Measurements from ENCODE around the gene BAD.

DNA sequence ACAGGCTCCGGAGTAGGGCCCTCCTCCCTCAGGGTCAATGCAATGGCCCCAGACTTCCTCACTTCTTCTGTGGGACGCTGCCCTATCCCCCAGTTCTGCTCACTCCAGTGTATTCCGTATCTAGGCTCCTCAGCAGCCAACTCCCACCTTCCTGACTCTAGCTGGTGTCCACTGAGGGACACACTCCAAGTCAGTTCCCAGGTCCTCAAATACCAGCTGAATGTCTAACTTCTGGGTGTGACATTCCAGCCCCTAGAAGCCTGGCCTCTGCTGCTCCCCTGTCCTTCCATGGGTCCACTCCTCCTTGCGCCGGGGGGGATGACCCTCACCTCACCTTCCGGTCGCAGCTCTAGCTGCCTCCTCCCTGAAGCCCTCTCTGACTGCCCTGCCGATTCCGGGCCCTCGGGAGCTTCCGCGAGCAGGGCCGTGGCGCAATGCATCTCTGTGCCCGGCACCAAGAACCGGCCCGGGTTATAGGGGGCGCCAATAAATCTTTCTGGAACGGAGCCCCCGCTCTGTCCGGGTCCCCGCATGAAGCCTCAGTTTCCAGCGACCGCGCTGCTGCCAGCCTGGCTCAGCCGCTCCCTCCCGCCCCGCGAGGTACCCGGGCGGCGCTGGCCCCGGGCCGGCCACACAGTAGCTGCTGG, 15.4 kb downstream of the BAD start:
- TF ChIP-seq POLR2AphosphoS5 (IDR thresholded peaks at IDR 0.05), result no peak
- TF ChIP-seq, protein P1, sequence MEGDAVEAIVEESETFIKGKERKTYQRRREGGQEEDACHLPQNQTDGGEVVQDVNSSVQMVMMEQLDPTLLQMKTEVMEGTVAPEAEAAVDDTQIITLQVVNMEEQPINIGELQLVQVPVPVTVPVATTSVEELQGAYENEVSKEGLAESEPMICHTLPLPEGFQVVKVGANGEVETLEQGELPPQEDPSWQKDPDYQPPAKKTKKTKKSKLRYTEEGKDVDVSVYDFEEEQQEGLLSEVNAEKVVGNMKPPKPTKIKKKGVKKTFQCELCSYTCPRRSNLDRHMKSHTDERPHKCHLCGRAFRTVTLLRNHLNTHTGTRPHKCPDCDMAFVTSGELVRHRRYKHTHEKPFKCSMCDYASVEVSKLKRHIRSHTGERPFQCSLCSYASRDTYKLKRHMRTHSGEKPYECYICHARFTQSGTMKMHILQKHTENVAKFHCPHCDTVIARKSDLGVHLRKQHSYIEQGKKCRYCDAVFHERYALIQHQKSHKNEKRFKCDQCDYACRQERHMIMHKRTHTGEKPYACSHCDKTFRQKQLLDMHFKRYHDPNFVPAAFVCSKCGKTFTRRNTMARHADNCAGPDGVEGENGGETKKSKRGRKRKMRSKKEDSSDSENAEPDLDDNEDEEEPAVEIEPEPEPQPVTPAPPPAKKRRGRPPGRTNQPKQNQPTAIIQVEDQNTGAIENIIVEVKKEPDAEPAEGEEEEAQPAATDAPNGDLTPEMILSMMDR (IDR thresholded peaks at IDR 0.05 in 8 of 11, conservative IDR thresholded peaks at IDR 0.05 in 3 of 11), result no peak

All from spleen (tissue), 7 donors.